GM21515 (cell line): ENCODE results near the gene LRRC49.
"Not testable (repeated sequence)": the region's sequence is repeated elsewhere in the genome, so short reads cannot be mapped to it uniquely, and the experiment has no call there.

Experiments
- ATAC-seq: cut with Tn5 transposase; IDR thresholded peaks from one replicate; pipeline ENCODE4 v1.9.1; 2021; ENCODE audit not compliant: unreplicated experiment

The LRRC49 gene, protein sequence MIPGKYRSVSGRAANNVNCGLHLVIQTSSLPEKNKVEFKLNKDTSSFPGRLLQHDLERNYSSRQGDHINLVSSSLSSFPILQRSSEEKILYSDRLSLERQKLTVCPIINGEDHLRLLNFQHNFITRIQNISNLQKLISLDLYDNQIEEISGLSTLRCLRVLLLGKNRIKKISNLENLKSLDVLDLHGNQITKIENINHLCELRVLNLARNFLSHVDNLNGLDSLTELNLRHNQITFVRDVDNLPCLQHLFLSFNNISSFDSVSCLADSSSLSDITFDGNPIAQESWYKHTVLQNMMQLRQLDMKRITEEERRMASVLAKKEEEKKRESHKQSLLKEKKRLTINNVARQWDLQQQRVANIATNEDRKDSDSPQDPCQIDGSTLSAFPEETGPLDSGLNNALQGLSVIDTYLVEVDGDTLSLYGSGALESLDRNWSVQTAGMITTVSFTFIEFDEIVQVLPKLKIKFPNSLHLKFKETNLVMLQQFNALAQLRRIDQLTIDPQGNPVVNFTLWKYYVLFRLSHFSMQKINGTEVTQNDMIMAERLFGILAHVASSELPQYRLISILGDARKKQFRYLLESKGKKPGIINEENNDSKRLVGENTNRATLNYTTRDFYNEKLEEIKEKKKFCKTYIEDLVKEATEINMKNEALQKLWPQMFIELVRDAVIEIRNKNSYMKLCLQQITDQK

DNA sequence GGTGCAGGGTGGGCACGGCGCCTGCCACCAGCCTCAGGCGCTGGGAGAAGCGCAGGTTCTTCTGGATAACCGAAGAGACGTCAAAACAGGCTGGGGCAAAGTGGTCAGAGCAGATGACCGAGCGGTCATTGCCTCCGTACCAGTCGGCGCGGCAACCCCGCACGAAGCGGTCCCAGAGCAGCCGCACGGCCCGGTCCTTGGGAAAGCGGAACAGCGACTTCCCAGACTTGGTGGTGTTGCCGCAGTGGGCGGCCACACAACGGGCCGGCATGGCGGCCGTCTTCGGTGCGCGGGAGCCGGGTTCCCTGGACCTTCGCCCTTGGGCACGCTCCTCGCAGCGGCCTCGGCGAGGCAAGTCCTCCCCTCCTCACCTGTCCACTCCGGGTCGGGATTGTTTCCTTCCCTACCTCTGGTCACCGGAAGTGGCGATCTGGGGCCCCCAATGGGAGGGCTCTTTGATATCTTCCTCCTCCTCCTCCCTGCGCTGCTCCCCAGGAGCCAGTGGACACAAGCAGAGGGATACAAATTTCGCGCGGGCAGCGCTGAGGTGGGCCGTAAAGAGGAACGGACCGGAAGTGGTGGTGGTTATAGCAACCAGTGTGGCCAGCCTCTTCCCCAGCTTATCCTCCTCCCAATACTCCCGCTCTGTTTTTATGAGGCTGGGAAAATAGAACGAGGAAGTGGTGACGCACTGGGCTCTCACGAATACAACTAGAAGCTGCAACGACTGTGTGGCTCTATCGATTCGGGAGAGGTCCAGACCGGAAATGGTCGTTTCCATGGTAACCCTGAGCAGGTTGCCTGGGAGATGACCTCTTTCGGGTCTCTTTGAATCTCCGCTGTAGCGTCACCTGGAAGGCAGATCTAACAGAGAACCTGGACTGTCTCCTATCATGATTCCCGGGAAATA lies at the start of gene LRRC49, which contains the start of gene THAP10:
Gene LRRC49, plus strand, starts transcription at position 825 of the 910 bp plus-strand sequence. Its CDS starts 69 bp downstream, at position 894.
Gene THAP10, minus strand, starts transcription at position 432 of the 910 bp plus-strand sequence. Its CDS starts 161 bp downstream, at position 271.
- ATAC-seq, result peak; percentile 80

DNA sequence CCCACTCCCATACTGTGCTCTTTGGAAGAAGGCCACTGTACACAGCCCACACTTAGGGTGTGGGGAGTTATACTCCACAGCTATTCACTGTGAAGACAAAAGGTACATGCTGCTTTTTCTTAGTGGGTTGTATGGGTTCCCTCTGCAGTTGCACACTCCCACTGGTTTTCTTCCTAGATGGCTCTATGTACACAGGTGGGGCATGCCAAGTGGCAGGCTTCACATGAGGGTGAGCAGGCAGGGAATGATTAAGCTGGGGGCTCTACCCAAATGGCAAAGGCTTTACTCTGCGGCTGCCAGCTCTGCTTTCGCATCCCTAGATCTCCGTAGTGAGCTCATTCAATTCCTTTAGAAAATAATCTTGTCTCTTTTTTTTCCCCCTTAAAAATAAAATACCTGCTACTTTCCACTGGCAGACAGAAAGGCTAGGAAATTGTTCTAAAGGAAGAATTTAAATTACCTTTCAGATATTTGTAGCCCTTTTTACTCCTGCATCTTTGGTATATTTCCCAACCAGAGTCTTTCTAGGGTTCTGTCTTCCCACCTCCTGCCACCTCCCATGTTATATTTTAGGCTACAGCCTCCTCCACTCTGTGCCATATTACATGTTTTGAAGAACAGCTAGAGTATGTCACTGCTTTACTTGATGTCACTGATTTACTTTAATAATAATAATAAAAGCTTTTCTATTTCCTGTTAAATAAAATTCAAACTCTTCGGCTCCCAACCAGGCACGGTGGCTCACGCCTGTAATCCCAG lies 46.8 kb upstream of the LRRC49 start:
- ATAC-seq, result no peak

DNA sequence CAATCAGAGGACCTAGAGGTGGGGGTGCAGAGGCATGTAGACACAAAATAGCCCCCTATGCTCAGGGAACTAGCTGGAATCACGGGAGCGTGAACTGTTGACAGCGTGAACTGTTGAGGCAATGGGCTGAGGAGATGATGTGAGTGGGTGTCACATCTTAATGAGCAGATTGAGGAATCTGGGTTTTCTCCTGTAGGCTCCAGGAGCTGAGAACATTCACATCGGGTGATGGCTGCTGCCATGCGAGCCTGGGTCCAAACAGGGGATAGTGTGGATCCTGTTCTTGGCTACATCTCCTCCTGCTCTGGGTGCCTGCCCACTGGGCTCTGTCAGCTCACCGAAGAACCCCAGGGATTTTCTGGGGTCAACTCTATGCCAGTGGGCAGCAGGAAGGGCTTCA lies 40.7 kb upstream of the LRRC49 start:
- ATAC-seq, result no peak

DNA sequence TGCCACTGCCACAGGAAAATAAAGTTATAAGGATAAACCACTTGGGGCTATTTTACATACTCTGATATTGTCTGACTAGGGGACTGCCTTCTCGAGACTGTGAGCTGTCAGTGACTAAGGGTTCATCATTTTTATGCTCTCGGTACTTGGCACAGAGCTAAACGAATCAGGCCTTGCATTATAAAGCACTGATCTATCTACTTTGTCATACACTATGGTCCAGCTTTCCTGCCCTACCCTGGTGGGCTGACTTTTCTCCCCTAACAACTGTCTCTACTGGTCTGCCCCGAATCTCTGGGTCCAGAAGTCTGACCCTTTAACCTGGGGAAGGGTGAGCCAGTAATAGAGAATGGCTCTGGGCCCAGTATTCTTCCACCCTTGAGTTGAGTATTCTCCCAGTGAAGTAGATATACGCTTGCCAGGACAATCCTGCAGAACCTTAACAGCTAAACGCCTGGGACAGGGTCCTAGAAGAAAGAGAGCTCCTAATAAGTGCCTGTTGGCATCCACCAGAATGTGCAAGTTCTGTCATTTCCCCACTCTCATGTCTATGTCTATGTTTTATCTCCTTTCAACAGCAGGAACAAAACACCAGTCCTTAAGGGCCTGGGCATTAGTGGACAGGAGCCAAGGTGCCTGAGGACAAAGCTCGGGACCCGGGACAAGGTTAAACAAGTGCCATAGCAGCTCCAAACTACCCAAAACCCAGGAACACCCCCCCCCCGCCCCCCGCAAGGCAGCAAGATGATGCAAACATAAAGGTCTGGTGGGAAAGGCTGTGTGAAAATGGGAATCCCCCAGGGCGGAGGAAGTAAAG lies 39.9 kb upstream of the LRRC49 start:
- ATAC-seq, result no peak

DNA sequence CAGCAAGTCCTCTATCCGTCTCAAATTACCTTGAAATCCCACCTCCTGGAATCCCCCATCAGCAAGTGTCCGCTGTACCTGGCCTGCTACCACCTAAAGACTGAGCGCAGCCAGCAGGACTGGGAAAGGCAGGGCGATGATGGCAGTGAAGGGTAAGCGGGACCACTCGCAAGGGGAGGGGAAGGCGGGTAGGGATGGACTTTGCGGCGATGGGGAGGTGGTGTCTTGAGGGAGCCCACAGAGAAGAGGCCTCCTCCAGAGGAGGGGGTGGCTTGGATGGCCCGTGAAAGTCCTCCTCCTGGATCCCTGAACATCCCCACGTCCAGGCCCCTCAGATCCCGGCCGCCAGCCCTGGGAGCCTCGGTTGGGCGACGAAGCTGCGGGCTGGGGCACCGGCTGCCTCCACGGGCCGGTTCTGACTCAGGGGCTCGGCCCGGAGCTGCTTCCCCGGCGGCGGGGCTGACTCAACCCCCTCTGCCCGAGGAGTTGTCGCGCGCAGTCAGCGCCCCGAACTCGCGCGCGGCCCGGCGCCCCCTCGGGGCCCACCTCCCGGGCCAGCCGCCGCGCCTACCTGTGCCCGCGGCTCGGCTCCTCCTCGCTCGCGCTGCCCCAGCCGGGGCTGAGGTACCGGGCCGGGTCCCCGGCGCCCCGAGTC lies 39.2 kb upstream of the LRRC49 start:
- no peak for ATAC-seq

DNA sequence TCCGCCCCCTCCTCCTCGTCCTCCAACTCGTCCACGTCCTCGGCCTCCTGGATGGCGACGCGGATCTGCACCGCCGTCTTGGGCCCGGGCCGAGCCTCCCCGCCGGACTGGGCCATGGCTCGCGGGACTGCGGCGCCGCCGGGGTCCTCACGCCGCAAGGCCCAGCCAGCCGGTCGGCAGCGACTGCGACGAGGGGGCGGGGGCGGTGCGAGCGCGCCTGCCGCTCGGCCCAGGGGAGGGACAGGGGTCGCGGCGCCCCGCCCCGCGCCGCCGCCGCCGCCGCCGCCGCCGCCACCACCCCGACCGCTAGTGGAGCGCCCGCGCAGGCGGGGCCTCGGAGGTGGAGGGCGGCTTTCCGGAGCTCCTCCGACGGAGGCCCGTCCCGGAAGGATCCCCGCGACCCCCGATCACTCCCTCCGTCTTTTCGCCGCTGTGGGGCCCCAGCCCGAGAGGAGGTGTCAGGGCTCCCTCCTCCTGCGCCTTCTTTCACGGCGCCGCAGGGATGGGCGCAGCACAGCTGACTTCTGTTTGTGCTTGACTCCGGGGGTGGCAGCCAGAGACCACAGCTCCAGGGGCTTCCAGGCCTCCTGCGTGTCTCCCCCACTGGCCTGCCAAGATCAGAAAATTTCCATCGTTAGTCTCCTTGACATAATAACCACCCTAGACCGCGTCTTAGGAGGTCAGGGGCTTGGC lies 38.5 kb upstream of the LRRC49 start, which contains the start of gene LARP6:
Gene LARP6, minus strand, starts transcription at position 185 of the 693 bp plus-strand sequence. Its CDS starts 69 bp downstream, at position 116.
- ATAC-seq, result no peak

DNA sequence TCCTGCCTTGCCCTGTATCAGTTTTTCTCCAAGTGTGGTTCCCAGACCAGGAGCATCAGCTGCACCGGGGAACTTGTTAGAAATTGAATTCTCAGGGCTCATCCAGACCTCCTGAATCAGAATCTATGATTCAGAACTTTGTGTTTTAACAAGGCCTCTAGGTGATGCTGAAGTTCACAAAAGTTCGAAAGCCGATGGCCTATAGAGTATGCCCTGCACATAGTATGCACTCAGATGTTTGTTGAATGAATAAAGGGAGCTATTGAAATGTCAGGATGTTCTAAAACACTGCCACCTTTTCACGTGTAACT lies 38.0 kb upstream of the LRRC49 start:
- no peak for ATAC-seq

DNA sequence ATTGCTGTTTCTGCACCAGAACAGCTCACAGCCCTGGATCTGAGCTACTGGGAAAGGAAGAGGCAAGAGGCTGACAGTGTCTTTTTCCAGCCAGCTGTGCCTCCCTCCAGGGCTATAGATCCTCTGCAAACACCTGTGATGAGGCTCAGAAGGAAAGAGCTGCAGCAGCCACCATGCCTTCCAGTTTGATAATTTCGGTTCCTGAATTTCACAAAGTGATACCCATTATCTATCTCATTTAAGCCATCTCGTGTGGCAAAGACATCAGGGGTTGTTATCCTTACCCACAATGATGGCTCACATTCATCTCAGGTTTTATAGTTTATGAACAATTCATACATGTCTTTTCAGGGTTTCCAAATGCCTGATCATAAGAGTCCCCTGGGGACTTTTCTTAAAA lies 36.9 kb upstream of the LRRC49 start:
- ATAC-seq, result no peak

DNA sequence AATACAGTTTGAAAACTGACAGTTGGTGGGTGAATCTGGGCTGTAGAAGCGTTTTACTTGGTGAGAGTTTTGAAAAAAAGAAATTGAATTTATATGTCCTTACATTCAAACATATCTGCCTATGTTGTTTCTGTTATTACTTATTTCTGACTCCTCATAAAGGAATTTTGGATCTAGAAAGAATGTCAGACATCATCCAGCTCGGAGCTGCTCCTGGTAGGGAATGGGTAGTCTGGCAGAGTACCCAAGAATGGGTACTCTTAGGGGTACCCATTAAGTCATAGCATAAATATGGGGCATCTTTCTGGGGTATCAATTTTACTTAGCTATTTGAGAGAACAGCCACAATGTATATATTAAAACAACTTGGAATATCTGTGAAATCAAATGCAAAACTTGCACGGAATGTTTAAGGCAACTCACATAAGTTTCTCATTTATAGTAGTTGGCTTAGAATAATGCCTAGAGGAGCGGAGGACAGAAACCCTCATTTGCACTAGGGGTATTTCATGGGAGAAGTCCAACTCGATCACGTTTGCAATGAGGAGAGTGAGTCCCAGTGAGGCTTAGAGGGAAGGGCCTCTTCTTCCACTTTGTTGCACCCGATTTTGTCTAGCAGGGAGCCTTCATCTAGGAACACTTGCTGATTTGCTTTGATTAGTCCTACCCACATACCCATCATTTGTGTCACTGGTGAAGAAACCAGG lies 36.3 kb upstream of the LRRC49 start:
- ATAC-seq, result no peak

DNA sequence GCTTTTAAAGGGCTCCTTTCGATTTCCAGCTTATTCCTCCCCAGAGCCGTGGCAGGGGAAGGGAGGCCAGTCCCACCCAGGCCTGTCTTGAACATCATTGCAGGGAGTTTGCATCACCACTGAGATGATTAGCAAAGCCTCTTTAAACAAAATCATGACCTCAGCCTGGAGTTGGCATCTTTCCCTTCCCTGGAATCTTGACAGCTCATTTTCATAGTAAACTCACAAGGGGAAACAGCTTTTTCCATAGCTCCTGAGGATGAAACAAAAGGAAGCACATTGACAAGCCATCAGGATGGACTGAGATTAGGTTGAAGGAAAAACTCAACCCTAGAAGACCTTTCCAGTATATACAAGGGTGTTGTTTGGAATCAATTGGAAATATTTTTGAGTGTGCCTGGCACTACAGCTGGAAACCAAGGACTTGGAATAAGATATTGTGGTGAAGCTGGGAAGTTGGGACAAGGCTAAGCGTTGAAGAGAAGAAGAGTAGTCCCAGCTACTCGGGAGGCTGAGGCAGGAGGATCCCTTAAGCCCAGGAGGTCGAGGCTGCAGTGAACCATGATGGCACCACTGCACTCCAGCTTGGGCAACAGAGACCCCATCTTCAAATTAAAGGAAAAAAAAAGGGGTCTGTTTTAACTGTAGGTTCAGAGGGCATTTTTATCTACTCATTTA lies 35.6 kb upstream of the LRRC49 start:
- ATAC-seq, result no peak

DNA sequence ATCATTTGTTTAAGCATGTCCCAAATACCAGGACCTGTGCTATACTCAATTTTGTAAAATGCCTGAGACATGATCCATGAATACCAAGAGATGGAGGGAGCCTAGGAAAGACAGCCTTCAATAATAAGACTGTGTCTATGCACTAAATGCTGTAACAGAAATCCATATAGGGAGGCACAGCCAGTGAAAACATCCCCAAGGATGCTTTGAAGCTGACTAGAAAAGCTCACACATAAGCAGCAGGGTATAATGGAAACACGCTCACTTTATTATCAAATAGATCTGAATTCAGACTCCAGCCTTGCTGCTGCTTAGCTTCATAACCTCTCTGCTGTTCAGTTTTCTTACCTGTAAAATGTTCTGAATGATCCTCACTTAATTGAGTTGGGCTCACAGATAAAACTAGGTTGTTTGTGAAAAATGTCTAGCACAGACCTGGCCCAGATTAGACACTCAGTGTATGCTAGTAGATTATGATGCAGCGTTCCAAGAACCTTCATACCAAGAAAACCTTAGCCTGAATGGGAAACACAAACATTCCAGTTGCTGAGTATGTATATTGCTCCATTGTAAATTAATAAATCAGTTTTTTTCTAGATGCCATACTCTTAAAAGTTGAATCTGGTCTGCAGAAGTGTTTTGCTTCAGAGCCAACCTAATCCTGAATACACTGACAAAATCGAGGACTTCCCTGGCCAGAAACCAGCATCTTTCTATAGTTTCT lies 34.9 kb upstream of the LRRC49 start:
- ATAC-seq, result no peak

DNA sequence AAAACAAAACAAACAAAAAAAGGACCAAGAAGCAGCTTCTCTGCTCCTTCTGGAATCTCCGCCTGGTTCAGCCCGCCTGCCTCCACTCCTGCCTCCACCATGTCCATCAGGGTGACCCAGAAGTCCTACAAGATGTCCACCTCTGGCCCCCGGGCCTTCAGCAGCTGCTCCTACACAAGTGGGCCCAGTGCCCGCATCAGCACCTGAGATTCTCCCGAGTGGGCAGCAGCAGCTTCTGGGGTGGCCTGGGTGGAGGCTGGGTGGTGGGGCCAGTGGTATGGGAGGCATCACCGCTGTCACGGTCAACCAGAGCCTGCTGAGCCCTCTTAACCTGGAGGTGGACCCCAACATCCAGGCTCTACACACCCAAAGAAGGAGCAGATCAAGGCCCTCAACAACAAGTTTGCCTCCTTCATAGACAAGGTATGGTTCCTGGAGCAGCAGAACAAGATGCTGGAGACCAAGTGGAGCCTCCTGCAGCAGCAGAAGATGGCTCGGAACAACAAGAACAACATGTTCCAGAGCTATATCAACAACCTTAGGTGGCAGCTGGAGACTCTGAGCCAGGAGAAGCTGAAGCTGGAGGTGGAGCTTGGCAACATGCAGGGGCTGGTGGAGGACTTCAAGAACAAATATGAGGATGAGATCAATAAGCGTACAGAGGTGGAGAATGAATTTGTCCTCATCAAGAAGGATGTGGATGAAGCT lies 33.9 kb upstream of the LRRC49 start:
- not testable (repeated sequence) for ATAC-seq

DNA sequence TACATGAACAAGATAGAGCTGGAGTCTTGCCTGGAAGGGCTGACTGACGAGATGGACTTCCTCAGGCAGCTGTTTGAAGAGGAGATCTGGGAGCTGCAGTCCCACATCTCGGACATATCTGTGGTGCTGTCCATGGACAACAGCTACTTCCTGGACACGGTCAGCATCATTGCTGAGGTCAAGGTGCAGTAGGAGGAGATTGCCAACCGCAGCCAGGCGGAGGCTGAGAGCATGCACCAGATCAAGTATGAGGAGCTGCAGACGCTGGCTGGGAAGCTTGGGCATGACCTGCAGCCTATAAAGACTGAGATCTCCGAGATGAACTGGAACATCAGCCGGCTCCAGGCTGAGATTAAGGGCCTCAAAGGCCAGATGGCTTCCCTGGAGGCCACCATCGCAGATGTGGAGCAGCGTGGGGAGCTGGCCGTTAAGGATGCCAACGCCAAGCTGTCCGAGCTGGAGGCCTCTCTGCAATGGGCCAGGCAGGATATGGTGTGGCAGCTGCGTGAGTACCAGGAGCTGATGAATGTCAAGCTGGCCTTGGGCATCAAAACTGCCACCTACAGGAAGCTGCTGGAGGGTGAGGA lies 33.2 kb upstream of the LRRC49 start:
- no peak for ATAC-seq

DNA sequence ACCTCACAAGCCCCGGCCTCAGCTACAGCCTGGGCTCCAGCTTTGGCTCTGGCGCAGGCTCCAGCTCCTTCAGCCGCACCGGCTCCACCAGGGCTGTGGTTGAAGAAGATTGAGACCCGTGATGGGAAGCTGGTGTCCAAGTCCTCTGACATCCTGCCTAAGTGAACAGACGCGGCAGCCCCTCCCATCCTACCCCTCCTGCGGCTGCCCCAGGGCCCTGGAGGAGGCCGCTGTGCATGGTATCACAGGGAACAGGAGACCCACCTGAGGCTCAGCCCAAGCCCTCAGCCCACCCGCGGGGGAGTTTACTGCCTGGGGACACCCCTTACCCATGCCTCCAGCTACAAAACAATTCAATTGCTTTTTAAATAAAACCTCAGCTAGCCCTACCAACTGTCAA lies 32.6 kb upstream of the LRRC49 start:
- ATAC-seq, result no peak

DNA sequence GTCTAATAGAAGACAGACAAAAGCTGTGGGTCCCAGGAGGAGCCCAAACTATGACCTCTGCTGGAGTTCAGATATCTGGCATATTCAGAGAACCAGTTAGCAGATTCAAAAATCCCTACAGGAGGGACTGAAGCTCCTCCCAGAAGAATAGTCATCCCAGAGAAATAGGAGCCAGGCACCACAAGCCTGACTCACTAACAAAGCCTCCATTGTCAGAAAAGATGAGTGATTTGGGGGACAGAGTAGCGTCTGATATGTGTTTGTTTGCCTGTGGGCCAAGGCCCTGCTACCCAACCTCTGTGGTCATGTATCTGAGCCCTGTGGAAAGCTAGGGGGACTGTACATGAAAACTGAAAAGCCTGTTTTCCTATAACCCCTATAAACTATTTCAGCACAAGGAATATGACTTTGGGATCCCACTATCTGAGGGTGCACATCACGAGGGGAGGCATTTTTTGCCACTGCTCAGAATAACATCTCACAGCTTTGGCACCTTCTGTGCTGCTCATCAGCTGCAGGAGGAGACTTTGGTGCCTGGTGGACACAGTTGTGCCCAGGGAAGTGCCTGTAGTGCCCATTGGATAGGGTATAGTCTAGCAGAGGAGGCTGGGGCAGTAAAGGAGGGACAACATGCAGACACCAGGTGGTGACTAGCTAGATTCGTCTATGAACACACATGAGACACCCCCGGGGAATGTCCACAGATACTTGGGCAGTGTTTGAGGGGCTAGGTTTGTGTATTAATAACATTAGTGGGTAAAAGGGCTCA lies 29.0 kb upstream of the LRRC49 start:
- ATAC-seq, result no peak
